GM12878 (cell line): ENCODE data around the gene THAP11. TPM values are rescaled to one million over a fixed set of nuclear protein-coding genes. Genes with fewer than 3 reads are reported as not detected.

Experiments used
- ATAC-seq: fragments of 200-7000 bp; cut with Tn5 transposase; 3 replicates; pipeline ENCODE4 v1.9.1; 2020; ENCODE audit warnings: mild to moderate bottlenecking, moderate library complexity
- BruUV-seq: library from RNA; stranded (reverse); fragments of 400-500 nt; replicated peaks from 2 replicates; lab custom pipeline; 2021; lab: Mats Ljungman, UMichigan
- CTCF ChIA-PET: fragments of 300-600 bp; sonication (Branson Sonifier 250); formaldehyde crosslinking; extraction: SDS; loops from one replicate; lab custom pipeline; 2021; ENCODE audit warnings: inconsistent platforms; lab: Yijun Ruan, JAX
- POLR2A ChIA-PET: fragments of 350-600 bp; formaldehyde crosslinking; extraction: SDS; loops from one replicate; lab custom pipeline; 2021; ENCODE audit warnings: inconsistent platforms; lab: Charles Lee
- RAD21 ChIA-PET: fragments of 300-600 bp; sonication (Branson Sonifier 250); formaldehyde crosslinking; loops from one replicate; lab custom pipeline; 2023; ENCODE audit warnings: antibody characterized with exemption; ENCODE audit not compliant: unreplicated experiment; lab: Charles Lee
- SMC1A ChIA-PET: fragments of 300-600 bp; sonication (Branson Sonifier 250); formaldehyde crosslinking; loops from one replicate; lab custom pipeline; 2023; ENCODE audit not compliant: unreplicated experiment, uncharacterized antibody; lab: Charles Lee
- DNase-seq: peaks from one replicate; pipeline ENCODE4 v3.0.0-alpha.2; 2011; ENCODE audit warnings: low read depth, low spot score
- FAIRE-seq: peaks from 3 replicates; lab custom pipeline; 2011; peaks lifted over from hg19 to GRCh38; lab: Jason Lieb, UNC
- H2AFZ ChIP-seq: 2 replicates; pipeline ENCODE4 v1.6.0; 2011; ENCODE audit warnings: low read depth, low read length, control low read depth; ENCODE audit not compliant: control insufficient read depth
- H3K27ac ChIP-seq: 2 replicates; pipeline ENCODE4 v1.5.1; 2011; ENCODE audit warnings: control low read depth; ENCODE audit not compliant: control insufficient read depth, insufficient read depth
- H3K27me3 ChIP-seq, 2 experiments: replicated peaks in 1 of 2; 2 replicates each; pipeline versions ENCODE4 v1.6.0 to v1.6.1; 2011; ENCODE audit warnings: low read length in 1 of 2; ENCODE audit not compliant: control insufficient read depth in 2 of 2, insufficient read depth in 2 of 2
- H3K36me3 ChIP-seq, 2 experiments: 2 replicates each; pipeline ENCODE4 v1.5.1; 2011; ENCODE audit warnings: low read length in 1 of 2; ENCODE audit not compliant: control insufficient read depth in 2 of 2, insufficient read depth in 2 of 2
- H3K4me1 ChIP-seq: 2 replicates; pipeline ENCODE4 v1.6.1; 2011; ENCODE audit warnings: mild to moderate bottlenecking, low read length, moderate library complexity, mixed read lengths; ENCODE audit not compliant: control insufficient read depth, insufficient read depth
- H3K4me2 ChIP-seq: 2 replicates; pipeline ENCODE4 v1.6.0; 2011; ENCODE audit warnings: control low read depth; ENCODE audit not compliant: control insufficient read depth, insufficient read depth
- H3K4me3 ChIP-seq: fragments of 200-600 bp; sonication (generic); 2 replicates; pipeline ENCODE4 v1.5.1; 2016
- H3K79me2 ChIP-seq: 2 replicates; pipeline ENCODE4 v1.6.0; 2011; ENCODE audit warnings: low read length; ENCODE audit not compliant: control insufficient read depth, insufficient read depth
- H3K9ac ChIP-seq: 2 replicates; pipeline ENCODE4 v1.8.0; 2011; ENCODE audit warnings: low read length, control low read depth, mixed read lengths; ENCODE audit not compliant: control insufficient read depth, insufficient read depth
- H3K9me3 ChIP-seq: replicated peaks from 3 replicates; pipeline ENCODE4 v1.5.1; 2011; ENCODE audit warnings: mild to moderate bottlenecking, low read length; ENCODE audit not compliant: control insufficient read depth, insufficient read depth
- H4K20me1 ChIP-seq: 2 replicates; pipeline ENCODE4 v1.6.0; 2011; ENCODE audit not compliant: control insufficient read depth, insufficient read depth
- ATF3 ChIP-seq: IDR thresholded peaks from 2 replicates; pipeline ENCODE4 v1.6.1; 2011; ENCODE audit warnings: low read depth, mild to moderate bottlenecking, low read length, moderate library complexity, borderline replicate concordance; ENCODE audit errors: extremely low read depth
- BMI1 ChIP-seq: fragments of 450-650 bp; IDR thresholded peaks from 2 replicates; pipeline ENCODE4 v1.6.1; 2016; ENCODE audit warnings: mild to moderate bottlenecking, moderate library complexity, borderline replicate concordance
- CEBPZ ChIP-seq: fragments of 150-350 bp; IDR thresholded peaks from 2 replicates; pipeline ENCODE4 v1.6.1; 2016; ENCODE audit warnings: low read depth, low read length
- CREM ChIP-seq: IDR thresholded peaks from 2 replicates; pipeline ENCODE4 v1.6.1; 2014; ENCODE audit warnings: antibody characterized with exemption, low read depth
- DPF2 ChIP-seq: fragments of 450-650 bp; IDR thresholded peaks from 2 replicates; pipeline ENCODE4 v1.6.1; 2017; ENCODE audit warnings: mild to moderate bottlenecking
- FOXK2 ChIP-seq: fragments of 450-650 bp; IDR thresholded peaks from 2 replicates; pipeline ENCODE4 v1.6.1; 2017; ENCODE audit warnings: mild to moderate bottlenecking, moderate library complexity
- MAX ChIP-seq: IDR thresholded peaks from 2 replicates; pipeline ENCODE4 v1.6.1; 2012; ENCODE audit warnings: low read depth, low read length, improper control_type of control experiment
- MEF2B ChIP-seq: fragments of 450-650 bp; IDR thresholded peaks from 2 replicates; pipeline ENCODE4 v1.6.1; 2018; ENCODE audit warnings: mild to moderate bottlenecking, moderate library complexity; ENCODE audit not compliant: partially characterized antibody, poor library complexity, severe bottlenecking
- RAD21 ChIP-seq: IDR thresholded peaks from 2 replicates; pipeline ENCODE4 v1.6.1; 2011; ENCODE audit warnings: mild to moderate bottlenecking, low read depth, low read length, moderate library complexity; ENCODE audit not compliant: insufficient read depth
- TAF1 ChIP-seq: IDR thresholded peaks from 2 replicates; pipeline ENCODE4 v1.6.1; 2011; ENCODE audit warnings: mild to moderate bottlenecking, low read depth, low read length, borderline replicate concordance
- TCF3 ChIP-seq: IDR thresholded peaks from 2 replicates; pipeline ENCODE4 v1.6.1; 2012; ENCODE audit warnings: low read depth, mild to moderate bottlenecking, low read length, borderline replicate concordance; ENCODE audit not compliant: insufficient read depth
- YBX1 ChIP-seq: fragments of 450-650 bp; IDR thresholded peaks from 2 replicates; pipeline ENCODE4 v1.6.1; 2016; ENCODE audit warnings: antibody characterized with exemption
- YY1 ChIP-seq: IDR thresholded peaks from 2 replicates; pipeline ENCODE4 v1.6.1; 2011; ENCODE audit warnings: low read depth, mild to moderate bottlenecking, low read length
- ZBED1 ChIP-seq: IDR thresholded peaks from 2 replicates; pipeline ENCODE4 v1.6.1; 2016; ENCODE audit warnings: borderline replicate concordance
- ZNF592 ChIP-seq: fragments of 450-650 bp; IDR thresholded peaks from 2 replicates; pipeline ENCODE4 v1.6.1; 2017; ENCODE audit warnings: mild to moderate bottlenecking, moderate library complexity
- WGBS: methylation state at CpG from one replicate; pipeline ENCODE4 v1.1.6; 2016; ENCODE audit warnings: low lambda C conversion rate; ENCODE audit not compliant: insufficient replicate concordance, insufficient coverage; ENCODE audit errors: missing lambda C conversion rate; 5-methylcytosine and 5-hydroxymethylcytosine counted together
- in situ Hi-C: fragments of 300-500 bp; cut with MboI; formaldehyde crosslinking; loops from 9 replicates; pipeline ENCODE4 v1.14.3; 2018; ENCODE audit warnings: mixed read lengths
- intact Hi-C: fragments of 100-400 bp; cut with micrococcal nuclease; formaldehyde crosslinking; loops from one replicate; pipeline ENCODE4 v1.14.2; 2022; ENCODE audit not compliant: unreplicated experiment
- polyA plus RNA-seq, 11 experiments: library from polyadenylated mRNA; depleted of rRNA in 4 of 11; unstranded in 6 of 11; stranded (reverse) in 5 of 11; fragments of >200 nt; fragmentation: Nextera tagmentation in 4 of 11; fragmentation: Illumina TruSeq in 1 of 11; extraction: Ambion mirVana in 4 of 11; extraction: Trizol in 1 of 11; gene quantifications; 1 replicate in 1 of 11; 2 replicates in 10 of 11; pipeline versions ENCODE4 v1.2.1 to v1.2.3, GENCODE V29; 2011 to 2016; ENCODE audit warnings: inconsistent platforms in 2 of 11, missing spikeins in 2 of 11, low read depth in 1 of 11
- total RNA-seq, 4 experiments: library from RNA; depleted of rRNA in 3 of 4; stranded (reverse); fragments of >200 nt in 3 of 4; fragmentation: Illumina TruSeq in 1 of 4; extraction: Trizol in 1 of 4; gene quantifications; 2 replicates each; pipeline versions ENCODE4 v1.2.1 to v1.2.3, GENCODE V29; 2013 to 2021

The THAP11 gene
- total and polyA plus RNA-seq, 10 of the 15 experiments (the other 5 are each of a cell fraction or from before 2014, with no cell fraction given): 2.5 to 36.7 (median 21.4) TPM

GRCh38 chr16:67811899-67812298 lies 30.2 kb upstream of the THAP11 start:
- Histone ChIP-seq H3K9me3 (no peaks in the 10 kb centered on the region), H4K20me1 (no peaks in the 10 kb centered on the region), H3K4me1 (0 out of 2 replicates have a peak, but pooled peaks cover 3% of the 10 kb centered on the region), H3K4me3 (no peak overlapping the region), H3K4me2 (no peak overlapping the region), H2AFZ (no peak overlapping the region), H3K27ac (no peak overlapping the region), H3K9ac (no peak overlapping the region)
- no TSS peak for BruUV-seq
- ChIA-PET SMC1A (interaction anchor here (1.1 kb wide), 1 partner anchor 139 kb away, joined by 3 read pairs; no protein-coding TSS in a partner anchor), CTCF (interaction anchor here (1.6 kb wide), 1 partner anchor 265 kb away, joined by 4 read pairs; no protein-coding TSS in a partner anchor)
- intact Hi-C loops: no loop called here
- WGBS: 100% methylated on average over 1 of the region's 1 CpG
- in situ Hi-C loops: no loop called here
- DNase-seq: no peak
- TF ChIP-seq YBX1: no peak
- no peak for TF ChIP-seq YY1
- no peak for TF ChIP-seq ATF3
- no peak for TF ChIP-seq ZNF592
- TF ChIP-seq ZBED1: no peak
- no peak for TF ChIP-seq RAD21
- no peak for TF ChIP-seq MAX
- TF ChIP-seq CREM: no peak
- TF ChIP-seq FOXK2: no peak
- no peak for TF ChIP-seq CEBPZ
- TF ChIP-seq BMI1: no peak
- TF ChIP-seq TAF1: no peak
- no peak for TF ChIP-seq DPF2
- no peak for TF ChIP-seq TCF3
- no peak for TF ChIP-seq MEF2B
- TF ChIP-seq, all 136 proteins: peak for 0
- no peaks in the 10 kb centered on the region for H3K27me3 ChIP-seq
- FAIRE-seq (no peak), ATAC-seq (no peak)
- ChIA-PET POLR2A (no interaction called here), RAD21 (no interaction called here)
- no peaks in the 10 kb centered on the region for H3K36me3 ChIP-seq
- H3K79me2 ChIP-seq: no peaks in the 10 kb centered on the region
